ENCODE measurements around the gene HOXC13. TPM values are rescaled to one million over a fixed set of nuclear protein-coding genes. Genes with fewer than 3 reads are reported as not detected.

Gene HOXC13
- total and polyA plus RNA-seq, 9 of the 15 experiments (the other 6 are each of a cell fraction or from before 2014, with no cell fraction given), result 0.03 to 0.29 (median 0.17) TPM; not detected in 2

- no peak for TF ChIP-seq ARID2 (IDR thresholded peaks at IDR 0.05)
- no peak for TF ChIP-seq NR4A1 (CRISPR knock-in tag; IDR thresholded peaks at IDR 0.05)
- TF ChIP-seq NR4A1 (tag; IDR thresholded peaks at IDR 0.05), result no peak
- no peak for TF ChIP-seq MEF2D (tag; conservative IDR thresholded peaks at IDR 0.05; ENCODE audit: low read depth)
- no peak for TF ChIP-seq ZNF444 (CRISPR knock-in tag; IDR thresholded peaks at IDR 0.05)
- TF ChIP-seq ZFP30 (CRISPR knock-in tag; IDR thresholded peaks at IDR 0.05; ENCODE audit: borderline replicate concordance), result no peak
- TF ChIP-seq, protein P1, sequence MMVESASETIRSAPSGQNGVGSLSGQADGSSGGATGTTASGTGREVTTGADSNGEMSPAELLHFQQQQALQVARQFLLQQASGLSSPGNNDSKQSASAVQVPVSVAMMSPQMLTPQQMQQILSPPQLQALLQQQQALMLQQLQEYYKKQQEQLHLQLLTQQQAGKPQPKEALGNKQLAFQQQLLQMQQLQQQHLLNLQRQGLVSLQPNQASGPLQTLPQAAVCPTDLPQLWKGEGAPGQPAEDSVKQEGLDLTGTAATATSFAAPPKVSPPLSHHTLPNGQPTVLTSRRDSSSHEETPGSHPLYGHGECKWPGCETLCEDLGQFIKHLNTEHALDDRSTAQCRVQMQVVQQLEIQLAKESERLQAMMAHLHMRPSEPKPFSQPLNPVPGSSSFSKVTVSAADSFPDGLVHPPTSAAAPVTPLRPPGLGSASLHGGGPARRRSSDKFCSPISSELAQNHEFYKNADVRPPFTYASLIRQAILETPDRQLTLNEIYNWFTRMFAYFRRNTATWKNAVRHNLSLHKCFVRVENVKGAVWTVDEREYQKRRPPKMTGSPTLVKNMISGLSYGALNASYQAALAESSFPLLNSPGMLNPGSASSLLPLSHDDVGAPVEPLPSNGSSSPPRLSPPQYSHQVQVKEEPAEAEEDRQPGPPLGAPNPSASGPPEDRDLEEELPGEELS (CRISPR knock-in tag; IDR thresholded peaks at IDR 0.05; ENCODE audit: borderline replicate concordance), result no peak
- TF ChIP-seq CEBPG (CRISPR knock-in tag; IDR thresholded peaks at IDR 0.05), result no peak
- TF ChIP-seq CEBPG (tag; conservative IDR thresholded peaks at IDR 0.05 in 1 of 2, IDR thresholded peaks at IDR 0.05 in 1 of 2), result no peak
- TF ChIP-seq RUNX1 (IDR thresholded peaks at IDR 0.05; ENCODE audit: low read depth), result no peak
- TF ChIP-seq SLC30A9 (CRISPR knock-in tag; IDR thresholded peaks at IDR 0.05), result no peak
- TF ChIP-seq SMAD3 (CRISPR knock-in tag; conservative IDR thresholded peaks at IDR 0.05), result no peak
- no peak for TF ChIP-seq MIER1 (IDR thresholded peaks at IDR 0.05; ENCODE audit: low read depth)
- TF ChIP-seq CBX2 (IDR thresholded peaks at IDR 0.05; ENCODE audit: insufficient read depth, low read length, poor library complexity, severe bottlenecking), result no peak
- TF ChIP-seq ID3 (CRISPR knock-in tag; IDR thresholded peaks at IDR 0.05), result no peak
- no peak for TF ChIP-seq ID3 (tag; IDR thresholded peaks at IDR 0.05)
- TF ChIP-seq, protein P2, sequence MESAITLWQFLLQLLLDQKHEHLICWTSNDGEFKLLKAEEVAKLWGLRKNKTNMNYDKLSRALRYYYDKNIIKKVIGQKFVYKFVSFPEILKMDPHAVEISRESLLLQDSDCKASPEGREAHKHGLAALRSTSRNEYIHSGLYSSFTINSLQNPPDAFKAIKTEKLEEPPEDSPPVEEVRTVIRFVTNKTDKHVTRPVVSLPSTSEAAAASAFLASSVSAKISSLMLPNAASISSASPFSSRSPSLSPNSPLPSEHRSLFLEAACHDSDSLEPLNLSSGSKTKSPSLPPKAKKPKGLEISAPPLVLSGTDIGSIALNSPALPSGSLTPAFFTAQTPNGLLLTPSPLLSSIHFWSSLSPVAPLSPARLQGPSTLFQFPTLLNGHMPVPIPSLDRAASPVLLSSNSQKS (CRISPR knock-in tag; IDR thresholded peaks at IDR 0.05), result no peak
- TF ChIP-seq, protein P3, sequence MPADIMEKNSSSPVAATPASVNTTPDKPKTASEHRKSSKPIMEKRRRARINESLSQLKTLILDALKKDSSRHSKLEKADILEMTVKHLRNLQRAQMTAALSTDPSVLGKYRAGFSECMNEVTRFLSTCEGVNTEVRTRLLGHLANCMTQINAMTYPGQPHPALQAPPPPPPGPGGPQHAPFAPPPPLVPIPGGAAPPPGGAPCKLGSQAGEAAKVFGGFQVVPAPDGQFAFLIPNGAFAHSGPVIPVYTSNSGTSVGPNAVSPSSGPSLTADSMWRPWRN (IDR thresholded peaks at IDR 0.05; ENCODE audit: low read depth), result no peak
- no peak for TF ChIP-seq KDM4B (IDR thresholded peaks at IDR 0.05; ENCODE audit: borderline replicate concordance in 2 of 2, low read depth in 1 of 2)
- TF ChIP-seq ETV1 (tag; conservative IDR thresholded peaks at IDR 0.05; ENCODE audit: low read depth), result no peak
- no peak for TF ChIP-seq TFE3 (CRISPR knock-in tag; IDR thresholded peaks at IDR 0.05)
These were observed 10.3 kb downstream of the HOXC13 start (continued) for GRCh38 chr12:53948650-53949593.

Measured in K562 (cell line).